Measurements from ENCODE around the gene RAB7B. TPM values are rescaled to one million over a fixed set of nuclear protein-coding genes. Genes with fewer than 3 reads are reported as not detected.

Gene RAB7B
- total RNA-seq, 2 donors from 2014 or later = 0.18 TPM; not detected in 1

DNA sequence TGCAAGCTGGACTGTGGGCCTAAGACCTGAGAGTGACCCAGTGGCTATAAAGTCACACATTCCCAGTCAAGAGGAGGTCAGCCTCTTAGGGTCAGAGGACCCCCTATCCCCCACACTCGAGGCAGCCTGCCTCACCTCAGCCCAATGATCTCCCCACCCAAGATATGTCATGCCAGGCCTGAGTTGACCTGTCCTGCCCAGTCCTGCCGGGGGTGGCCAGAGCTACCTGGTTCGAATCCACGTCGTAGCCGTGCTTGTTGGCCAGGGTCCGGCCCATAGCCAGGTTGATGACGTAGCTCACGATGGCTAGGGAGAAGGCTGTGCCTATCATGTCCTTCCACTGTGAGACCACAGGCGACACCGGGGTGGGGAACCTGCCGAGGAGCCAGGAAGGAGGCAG is 75.5 kb downstream of the RAB7B start:
- Mint-ChIP-seq H3K36me3 (ENCODE audit: low read depth) (peaks cover 5% of the 10 kb centered on the region), H3K27ac (no peak overlapping the region)
- no peak for ATAC-seq

DNA sequence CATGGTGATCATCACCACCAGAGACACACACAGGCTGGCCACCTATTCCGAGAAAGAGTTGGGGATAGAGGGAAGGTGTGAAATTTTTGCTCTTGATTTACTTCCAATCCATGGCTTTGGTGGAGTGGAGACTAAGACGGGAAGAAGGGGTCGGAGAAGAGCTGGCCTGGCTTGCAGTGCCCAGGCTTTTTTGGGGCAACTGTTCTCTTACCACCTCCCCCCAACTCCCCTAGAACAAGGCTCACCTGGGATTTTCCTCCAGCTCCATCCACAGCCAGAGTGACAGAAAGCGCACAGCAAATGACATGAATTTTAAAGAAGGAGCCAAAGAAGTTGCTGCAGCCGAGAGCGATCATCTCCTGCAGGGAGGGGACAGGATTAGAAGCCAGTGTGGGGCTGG is 75.9 kb downstream of the RAB7B start:
- ATAC-seq (no peak), DNase-seq (no peak)
- no peak overlapping the region for H3K4me3 Mint-ChIP-seq
- no peak overlapping the region for H3K27ac Mint-ChIP-seq
- H3K4me1 Mint-ChIP-seq = peaks cover 8% of the 10 kb centered on the region
- H3K36me3 Mint-ChIP-seq (ENCODE audit: low read depth) = peaks cover 2% of the 10 kb centered on the region
- no peaks in the 10 kb centered on the region for H3K9me3 ChIP-seq (ENCODE audit: control insufficient read depth, low read length, poor library complexity, severe bottlenecking)
- H3K27me3 Mint-ChIP-seq = peaks cover 42% of the 10 kb centered on the region

More for the DNA sequence above, 75.5 kb downstream of the RAB7B start:
- Mint-ChIP-seq H3K27me3 (peaks cover 46% of the 10 kb centered on the region), H3K4me1 (peaks cover 8% of the 10 kb centered on the region), H3K4me3 (no peak overlapping the region)
- DNase-seq = no peak
- H3K9me3 ChIP-seq (ENCODE audit: control insufficient read depth, low read length, poor library complexity, severe bottlenecking) = no peaks in the 10 kb centered on the region

Other genes starting within 250 kb of the RAB7B start
- gene RAB29, start 227.9 kb downstream of the RAB7B start, total RNA-seq = 10 to 100 TPM; 30.5 to 38.2 TPM
- 10 to 100 TPM; 33.5 to 36.2 TPM for gene SLC41A1, start 190.2 kb downstream of the RAB7B start, total RNA-seq
- gene PM20D1, start 153.3 kb downstream of the RAB7B start, total RNA-seq = 1 to 10 TPM; 1.1 to 1.9 TPM
- gene SLC26A9, start 59.9 kb downstream of the RAB7B start, total RNA-seq = not detected
- gene CTSE, start 20.5 kb upstream of the RAB7B start, total RNA-seq = not detected
- under 1 TPM in 1 of 2 donors, not detected in 1; 0.50 TPM for gene RHEX, start 49.8 kb upstream of the RAB7B start, total RNA-seq
- gene AVPR1B, start 114.0 kb upstream of the RAB7B start, total RNA-seq = not detected
- gene FAM72A, start 199.4 kb upstream of the RAB7B start, total RNA-seq = 1 to 10 TPM in 1 of 2 donors, not detected in 1; 1.5 TPM
- gene SRGAP2, start 200.1 kb upstream of the RAB7B start, total RNA-seq = 10 to 100 TPM; 33.5 to 35.1 TPM

Data from T-helper 17 cell (primary cell).